Measurements from ENCODE around the gene FAM98B.

FAM98B gene

GRCh38 chr15:38470816-38471215, 16.9 kb downstream of the FAM98B start:
- no peaks in the 10 kb centered on the region for H3K4me1 ChIP-seq (ENCODE audit: control insufficient read depth, insufficient read depth, low read length)
- no peak overlapping the region for H3K4me3 ChIP-seq (ENCODE audit: low read length)
- no peak overlapping the region for H3K9ac ChIP-seq (ENCODE audit: low read length)
- no peaks in the 10 kb centered on the region for H3K36me3 ChIP-seq (ENCODE audit: control insufficient read depth, insufficient read depth, low read length)
- no peak overlapping the region for H3K27ac ChIP-seq (ENCODE audit: low read depth, low read length)
- no peaks in the 10 kb centered on the region for H3K27me3 ChIP-seq (ENCODE audit: control insufficient read depth, insufficient read depth, low read length)

GRCh38 chr15:38471974-38472373, 18.0 kb downstream of the FAM98B start:
- H3K27ac ChIP-seq (ENCODE audit: low read depth, low read length): no peak overlapping the region
- H3K36me3 ChIP-seq (ENCODE audit: control insufficient read depth, insufficient read depth, low read length): no peaks in the 10 kb centered on the region
- H3K9ac ChIP-seq (ENCODE audit: low read length): no peak overlapping the region
- H3K4me1 ChIP-seq (ENCODE audit: control insufficient read depth, insufficient read depth, low read length): no peaks in the 10 kb centered on the region
- H3K4me3 ChIP-seq (ENCODE audit: low read length): no peak overlapping the region
- no peaks in the 10 kb centered on the region for H3K27me3 ChIP-seq (ENCODE audit: control insufficient read depth, insufficient read depth, low read length)

GRCh38 chr15:38474155-38474757, 20.3 kb downstream of the FAM98B start:
- Histone ChIP-seq H3K4me1 (ENCODE audit: control insufficient read depth, insufficient read depth, low read length) (no peaks in the 10 kb centered on the region), H3K27me3 (ENCODE audit: control insufficient read depth, insufficient read depth, low read length) (no peaks in the 10 kb centered on the region), H3K36me3 (ENCODE audit: control insufficient read depth, insufficient read depth, low read length) (peaks cover 3% of the 10 kb centered on the region), H3K4me3 (ENCODE audit: low read length) (no peak overlapping the region), H3K9ac (ENCODE audit: low read length) (no peak overlapping the region), H3K27ac (ENCODE audit: low read depth, low read length) (no peak overlapping the region)

GRCh38 chr15:38475361-38475760, 21.4 kb downstream of the FAM98B start:
- Histone ChIP-seq H3K4me3 (ENCODE audit: low read length) (no peak overlapping the region), H3K36me3 (ENCODE audit: control insufficient read depth, insufficient read depth, low read length) (peaks cover 3% of the 10 kb centered on the region)

GRCh38 chr15:38476120-38476519, 22.2 kb downstream of the FAM98B start:
- Histone ChIP-seq H3K4me1 (ENCODE audit: control insufficient read depth, insufficient read depth, low read length) (no peaks in the 10 kb centered on the region), H3K36me3 (ENCODE audit: control insufficient read depth, insufficient read depth, low read length) (peaks cover 3% of the 10 kb centered on the region), H3K27me3 (ENCODE audit: control insufficient read depth, insufficient read depth, low read length) (no peaks in the 10 kb centered on the region), H3K4me3 (ENCODE audit: low read length) (no peak overlapping the region), H3K27ac (ENCODE audit: low read depth, low read length) (no peak overlapping the region), H3K9ac (ENCODE audit: low read length) (no peak overlapping the region)

More at GRCh38 chr15:38475361-38475760, 21.4 kb downstream of the FAM98B start:
- Histone ChIP-seq H3K27me3 (ENCODE audit: control insufficient read depth, insufficient read depth, low read length) (no peaks in the 10 kb centered on the region), H3K27ac (ENCODE audit: low read depth, low read length) (no peak overlapping the region), H3K9ac (ENCODE audit: low read length) (no peak overlapping the region), H3K4me1 (ENCODE audit: control insufficient read depth, insufficient read depth, low read length) (no peaks in the 10 kb centered on the region)

- Histone ChIP-seq H3K27me3 (ENCODE audit: control insufficient read depth, insufficient read depth, low read length) (no peaks in the 10 kb centered on the region), H3K27ac (ENCODE audit: low read depth, low read length) (no peak overlapping the region), H3K4me3 (ENCODE audit: low read length) (no peak overlapping the region), H3K4me1 (ENCODE audit: control insufficient read depth, insufficient read depth, low read length) (no peaks in the 10 kb centered on the region), H3K36me3 (ENCODE audit: control insufficient read depth, insufficient read depth, low read length) (peaks cover 3% of the 10 kb centered on the region), H3K9ac (ENCODE audit: low read length) (no peak overlapping the region)
Measured at GRCh38 chr15:38477637-38478036, 23.7 kb downstream of the FAM98B start.

GRCh38 chr15:38479266-38479665, 25.3 kb downstream of the FAM98B start:
- H3K4me3 ChIP-seq (ENCODE audit: low read length): no peak overlapping the region
- no peak overlapping the region for H3K27ac ChIP-seq (ENCODE audit: low read depth, low read length)
- H3K36me3 ChIP-seq (ENCODE audit: control insufficient read depth, insufficient read depth, low read length): peaks cover 3% of the 10 kb centered on the region
- H3K27me3 ChIP-seq (ENCODE audit: control insufficient read depth, insufficient read depth, low read length): no peaks in the 10 kb centered on the region
- no peaks in the 10 kb centered on the region for H3K4me1 ChIP-seq (ENCODE audit: control insufficient read depth, insufficient read depth, low read length)
- H3K9ac ChIP-seq (ENCODE audit: low read length): no peak overlapping the region

- Histone ChIP-seq H3K27me3 (ENCODE audit: control insufficient read depth, insufficient read depth, low read length) (no peaks in the 10 kb centered on the region), H3K36me3 (ENCODE audit: control insufficient read depth, insufficient read depth, low read length) (peaks cover 3% of the 10 kb centered on the region), H3K4me1 (ENCODE audit: control insufficient read depth, insufficient read depth, low read length) (no peaks in the 10 kb centered on the region), H3K27ac (ENCODE audit: low read depth, low read length) (no peak overlapping the region), H3K9ac (ENCODE audit: low read length) (no peak overlapping the region), H3K4me3 (ENCODE audit: low read length) (no peak overlapping the region)
Measured at GRCh38 chr15:38479756-38480155, 25.8 kb downstream of the FAM98B start.

- peaks cover 3% of the 10 kb centered on the region for H3K36me3 ChIP-seq (ENCODE audit: control insufficient read depth, insufficient read depth, low read length)
- no peaks in the 10 kb centered on the region for H3K4me1 ChIP-seq (ENCODE audit: control insufficient read depth, insufficient read depth, low read length)
- H3K9ac ChIP-seq (ENCODE audit: low read length): no peak overlapping the region
- H3K4me3 ChIP-seq (ENCODE audit: low read length): no peak overlapping the region
- H3K27me3 ChIP-seq (ENCODE audit: control insufficient read depth, insufficient read depth, low read length): no peaks in the 10 kb centered on the region
- no peak overlapping the region for H3K27ac ChIP-seq (ENCODE audit: low read depth, low read length)
Measured at GRCh38 chr15:38481113-38481512, 27.2 kb downstream of the FAM98B start.

- H3K27me3 ChIP-seq (ENCODE audit: control insufficient read depth, insufficient read depth, low read length): no peaks in the 10 kb centered on the region
- no peak overlapping the region for H3K27ac ChIP-seq (ENCODE audit: low read depth, low read length)
- peaks cover 3% of the 10 kb centered on the region for H3K36me3 ChIP-seq (ENCODE audit: control insufficient read depth, insufficient read depth, low read length)
- no peak overlapping the region for H3K9ac ChIP-seq (ENCODE audit: low read length)
- no peak overlapping the region for H3K4me3 ChIP-seq (ENCODE audit: low read length)
- H3K4me1 ChIP-seq (ENCODE audit: control insufficient read depth, insufficient read depth, low read length): no peaks in the 10 kb centered on the region
Measured at GRCh38 chr15:38481761-38482160, 27.8 kb downstream of the FAM98B start.

GRCh38 chr15:38482572-38482971, 28.6 kb downstream of the FAM98B start:
- no peak overlapping the region for H3K4me3 ChIP-seq (ENCODE audit: low read length)
- H3K4me1 ChIP-seq (ENCODE audit: control insufficient read depth, insufficient read depth, low read length): no peaks in the 10 kb centered on the region
- no peaks in the 10 kb centered on the region for H3K36me3 ChIP-seq (ENCODE audit: control insufficient read depth, insufficient read depth, low read length)
- no peaks in the 10 kb centered on the region for H3K27me3 ChIP-seq (ENCODE audit: control insufficient read depth, insufficient read depth, low read length)
- H3K27ac ChIP-seq (ENCODE audit: low read depth, low read length): no peak overlapping the region
- H3K9ac ChIP-seq (ENCODE audit: low read length): no peak overlapping the region

GRCh38 chr15:38486936-38487335, 33.0 kb downstream of the FAM98B start:
- no peaks in the 10 kb centered on the region for H3K4me1 ChIP-seq (ENCODE audit: control insufficient read depth, insufficient read depth, low read length)
- no peak overlapping the region for H3K4me3 ChIP-seq (ENCODE audit: low read length)
- no peaks in the 10 kb centered on the region for H3K27me3 ChIP-seq (ENCODE audit: control insufficient read depth, insufficient read depth, low read length)
- H3K36me3 ChIP-seq (ENCODE audit: control insufficient read depth, insufficient read depth, low read length): no peaks in the 10 kb centered on the region
- no peak overlapping the region for H3K9ac ChIP-seq (ENCODE audit: low read length)
- no peak overlapping the region for H3K27ac ChIP-seq (ENCODE audit: low read depth, low read length)

- Histone ChIP-seq H3K27me3 (ENCODE audit: control insufficient read depth, insufficient read depth, low read length) (no peaks in the 10 kb centered on the region), H3K36me3 (ENCODE audit: control insufficient read depth, insufficient read depth, low read length) (no peaks in the 10 kb centered on the region)
Measured at GRCh38 chr15:38487378-38487777, 33.5 kb downstream of the FAM98B start.

More at GRCh38 chr15:38487378-38487777, 33.5 kb downstream of the FAM98B start:
- Histone ChIP-seq H3K9ac (ENCODE audit: low read length) (no peak overlapping the region), H3K4me3 (ENCODE audit: low read length) (no peak overlapping the region), H3K4me1 (ENCODE audit: control insufficient read depth, insufficient read depth, low read length) (no peaks in the 10 kb centered on the region), H3K27ac (ENCODE audit: low read depth, low read length) (no peak overlapping the region)
